A549 (cell line): ENCODE results near the gene PROSER3.

Source experiments
- BHLHE40 ChIP-seq: IDR thresholded peaks from 2 replicates; pipeline ENCODE4 v1.6.1; 2012; ENCODE audit warnings: low read depth, low read length, inconsistent platforms
- MAZ ChIP-seq: fragments of 150-350 bp; IDR thresholded peaks from 2 replicates; pipeline ENCODE4 v1.6.1; 2014; ENCODE audit warnings: antibody characterized with exemption, low read depth, low read length, borderline replicate concordance

- TF ChIP-seq MAZ (no peak), BHLHE40 (no peak)
Observed at GRCh38 chr19:35792312-35792711, 34.3 kb downstream of the PROSER3 start.
